ENCODE results near the gene MCRIP2.

The MCRIP2 gene

DNA sequence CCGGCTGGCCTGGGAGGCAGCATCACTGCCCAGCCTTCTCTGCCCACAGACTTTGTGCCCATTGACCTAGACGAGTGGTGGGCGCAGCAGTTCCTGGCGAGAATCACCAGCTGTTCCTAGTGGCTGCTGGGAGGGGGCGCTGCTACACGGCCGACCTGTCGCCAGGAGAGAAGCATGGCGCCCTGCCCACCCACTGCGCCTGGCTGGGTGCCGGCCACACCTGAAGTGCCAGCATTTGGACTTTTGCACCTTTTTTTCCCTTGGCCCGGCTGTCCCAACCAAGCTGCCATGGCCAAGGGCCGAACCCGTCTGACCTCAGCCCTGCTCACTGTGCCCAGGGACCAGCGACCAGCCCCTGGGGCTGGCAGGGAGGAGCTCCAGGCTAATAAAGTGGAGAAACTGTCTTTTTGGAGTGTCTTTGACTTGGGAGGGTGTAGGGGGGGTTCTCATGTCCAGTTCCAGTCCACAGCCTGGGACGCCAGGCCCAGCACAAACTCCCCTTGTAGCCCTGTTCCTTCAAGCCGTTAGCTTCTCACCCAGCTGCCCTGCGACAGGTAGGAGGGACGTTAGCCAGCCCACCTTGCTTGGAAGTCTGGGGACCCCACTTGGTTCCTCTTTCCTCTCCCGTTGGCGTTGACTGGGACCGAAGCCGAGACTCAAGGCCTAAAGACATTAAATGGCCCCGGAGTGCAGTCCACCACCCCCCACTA lies 6.6 kb downstream of the MCRIP2 start:
- peak overlapping the region; percentile 64 for H3K27ac Mint-ChIP-seq

DNA sequence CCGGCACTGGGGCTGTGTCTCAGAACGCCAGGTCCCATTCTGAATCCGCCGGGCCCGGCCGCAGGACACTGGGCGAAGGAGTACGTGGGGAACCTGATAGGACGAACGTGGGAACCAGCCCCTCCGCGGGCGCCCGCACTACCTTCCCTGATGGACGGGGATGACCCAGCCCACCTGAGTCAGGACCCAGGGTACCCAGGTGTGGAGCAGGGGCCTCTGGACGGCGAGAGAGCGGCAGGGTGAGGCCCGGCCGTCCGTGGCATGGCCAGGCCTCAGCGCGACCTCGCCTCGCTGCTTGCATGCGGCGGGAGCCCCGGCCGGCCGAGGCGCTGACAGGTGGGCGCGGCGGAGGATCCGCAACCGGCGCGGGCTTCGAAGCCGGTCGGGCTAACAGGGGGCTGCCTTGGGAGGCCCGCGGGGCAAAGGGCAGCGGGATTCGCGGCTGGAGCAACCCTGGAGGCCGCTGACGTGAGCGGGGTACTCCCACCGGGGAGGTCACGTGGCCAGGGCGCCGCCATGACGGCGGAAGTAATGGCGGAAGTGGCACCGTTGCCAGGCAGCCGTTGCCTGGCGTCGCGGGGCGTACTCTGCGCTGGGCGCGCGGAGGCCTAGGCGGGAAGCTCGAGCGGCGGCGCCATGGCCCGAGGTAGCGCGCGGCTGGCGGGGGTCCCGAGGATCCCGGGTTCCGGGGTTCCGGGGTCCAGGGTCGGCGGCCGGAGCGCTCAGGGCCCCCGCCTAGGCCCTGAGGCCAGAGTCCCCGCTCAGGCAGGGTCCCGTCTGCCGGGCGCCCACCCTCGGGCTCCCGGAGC lies 7.4 kb downstream of the MCRIP2 start, which contains the start of gene WDR90:
Gene WDR90 (plus strand): TSS at position 585 of the 809 bp plus-strand sequence. CDS start 52 bp downstream, at position 637.
- Mint-ChIP-seq H3K36me3 (ENCODE audit: low read depth) (peaks cover 6% of the 10 kb centered on the region), H3K4me1 (peaks cover 32% of the 10 kb centered on the region), H3K9me3 (no peaks in the 10 kb centered on the region), H3K4me3 (peak within 1 kb of the TSS; percentile 77), H3K27ac (peak within 1 kb of the TSS; percentile 64), H3K27me3 (ENCODE audit: low read depth, poor library complexity) (peaks cover 3% of the 10 kb centered on the region)
- DNase-seq: peak; percentile 93
- no peak for TF ChIP-seq CTCF (IDR thresholded peaks at IDR 0.05)

More for the DNA sequence above, 6.6 kb downstream of the MCRIP2 start:
- H3K4me1 Mint-ChIP-seq: peaks cover 34% of the 10 kb centered on the region
- peak; percentile 39 for TF ChIP-seq CTCF (IDR thresholded peaks at IDR 0.05)
- peaks cover 6% of the 10 kb centered on the region for H3K36me3 Mint-ChIP-seq (ENCODE audit: low read depth)
- DNase-seq: no peak
- no peaks in the 10 kb centered on the region for H3K9me3 Mint-ChIP-seq
- peak overlapping the region; percentile 77 for H3K4me3 Mint-ChIP-seq
- H3K27me3 Mint-ChIP-seq (ENCODE audit: low read depth, poor library complexity): peaks cover 11% of the 10 kb centered on the region

- no peak overlapping the region for H3K27ac Mint-ChIP-seq
- no peaks in the 10 kb centered on the region for H3K9me3 Mint-ChIP-seq
- no peaks in the 10 kb centered on the region for H3K27me3 Mint-ChIP-seq (ENCODE audit: low read depth, poor library complexity)
- peaks cover 2% of the 10 kb centered on the region for H3K36me3 Mint-ChIP-seq (ENCODE audit: low read depth)
- peak overlapping the region; percentile 76 for H3K4me3 Mint-ChIP-seq
- peaks cover 28% of the 10 kb centered on the region for H3K4me1 Mint-ChIP-seq
- DNase-seq: no peak
- no peak for TF ChIP-seq CTCF (IDR thresholded peaks at IDR 0.05)
These were observed 8.0 kb downstream of the MCRIP2 start for GRCh38 chr16:649631-650030.

- Mint-ChIP-seq H3K36me3 (ENCODE audit: low read depth) (no peaks in the 10 kb centered on the region), H3K9me3 (no peaks in the 10 kb centered on the region), H3K4me3 (no peak overlapping the region), H3K27ac (no peak overlapping the region), H3K4me1 (peaks cover 20% of the 10 kb centered on the region), H3K27me3 (ENCODE audit: low read depth, poor library complexity) (no peaks in the 10 kb centered on the region)
- no peak for TF ChIP-seq CTCF (IDR thresholded peaks at IDR 0.05)
- no peak for DNase-seq
These were observed 10.2 kb downstream of the MCRIP2 start for GRCh38 chr16:651844-652243.

DNA sequence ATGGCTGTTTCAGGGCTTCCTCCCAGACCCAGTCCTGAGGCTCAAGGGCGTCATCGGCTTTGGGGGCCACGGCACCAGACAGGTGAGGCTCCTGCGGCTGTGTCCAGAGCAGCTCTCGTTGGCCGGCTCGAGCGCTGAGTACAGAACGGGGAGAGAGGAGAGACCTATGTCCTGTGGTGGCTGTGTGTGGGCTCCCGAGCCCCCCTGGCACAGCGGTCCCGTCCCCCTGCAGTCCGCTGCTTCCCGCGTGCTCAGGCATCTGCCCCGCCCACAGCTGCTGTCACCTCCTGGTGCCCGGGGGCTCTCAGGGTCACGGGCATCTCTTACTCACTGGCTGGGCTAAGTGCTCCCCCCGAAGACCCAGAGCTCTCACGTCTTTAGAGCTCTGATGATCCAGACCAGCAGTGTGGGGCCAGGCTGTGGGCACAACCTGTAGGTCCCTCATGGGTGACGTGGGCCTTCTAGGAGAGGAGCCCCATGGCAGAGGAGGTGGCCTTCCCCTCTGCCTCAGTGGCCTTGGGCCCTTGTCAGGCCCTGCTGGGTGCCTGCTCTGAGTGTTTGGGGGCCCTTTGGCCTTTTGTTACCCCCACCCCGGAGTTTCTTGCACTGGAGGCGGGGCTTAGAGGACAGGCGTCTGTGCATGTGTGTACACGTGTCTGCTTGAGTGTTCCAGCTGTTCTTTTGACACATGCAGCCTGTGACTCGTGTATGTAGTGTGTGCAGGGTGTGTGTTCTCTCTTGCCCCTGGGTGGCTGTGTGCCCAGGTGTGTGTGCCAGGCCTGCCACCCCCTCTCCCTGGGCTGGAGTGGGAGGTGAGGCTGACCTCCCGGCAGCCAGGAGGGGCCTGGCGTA lies 11.1 kb downstream of the MCRIP2 start:
- no peak for DNase-seq
- Mint-ChIP-seq H3K4me1 (peaks cover 20% of the 10 kb centered on the region), H3K27ac (no peak overlapping the region), H3K9me3 (no peaks in the 10 kb centered on the region), H3K27me3 (ENCODE audit: low read depth, poor library complexity) (no peaks in the 10 kb centered on the region), H3K36me3 (ENCODE audit: low read depth) (no peaks in the 10 kb centered on the region), H3K4me3 (no peak overlapping the region)
- no peak for TF ChIP-seq CTCF (IDR thresholded peaks at IDR 0.05)
